NCI-H2227 (cell line): ENCODE measurements around the gene FADS6.

Source experiments
- DNase-seq: peaks from one replicate; lab custom pipeline; 2025; ENCODE audit not compliant: unreplicated experiment; lab: John Stamatoyannopoulos, UW

Gene FADS6

GRCh38 chr17:74855323-74855722 is 38.1 kb downstream of the FADS6 start:
- no peak for DNase-seq

GRCh38 chr17:74854792-74855191 is 38.6 kb downstream of the FADS6 start:
- no peak for DNase-seq

GRCh38 chr17:74853669-74854068 is 39.8 kb downstream of the FADS6 start:
- DNase-seq, result no peak

GRCh38 chr17:74853048-74853397 is 40.4 kb downstream of the FADS6 start:
- DNase-seq, result no peak

- no peak for DNase-seq
Measured at GRCh38 chr17:74852237-74853047, 41.0 kb downstream of the FADS6 start.

GRCh38 chr17:74851612-74852236 is 41.7 kb downstream of the FADS6 start:
- no peak for DNase-seq

- no peak for DNase-seq
Measured at GRCh38 chr17:74850914-74851313, 42.5 kb downstream of the FADS6 start.

- DNase-seq, result no peak
Measured at GRCh38 chr17:74850310-74850709, 43.1 kb downstream of the FADS6 start.

- DNase-seq, result no peak
Measured at GRCh38 chr17:74848656-74849399, 44.6 kb downstream of the FADS6 start.

- no peak for DNase-seq
Measured at GRCh38 chr17:74846621-74847020, 46.8 kb downstream of the FADS6 start.

GRCh38 chr17:74843352-74843627 is 50.1 kb downstream of the FADS6 start:
- no peak for DNase-seq

GRCh38 chr17:74842599-74843351 is 50.7 kb downstream of the FADS6 start:
- DNase-seq, result no peak

GRCh38 chr17:74842146-74842598 is 51.3 kb downstream of the FADS6 start:
- DNase-seq, result no peak

GRCh38 chr17:74840989-74841666 is 52.3 kb downstream of the FADS6 start:
- no peak for DNase-seq

- no peak for DNase-seq
Measured at GRCh38 chr17:74839990-74840852, 53.2 kb downstream of the FADS6 start.

GRCh38 chr17:74838274-74838673 is 55.2 kb downstream of the FADS6 start:
- no peak for DNase-seq

- no peak for DNase-seq
Measured at GRCh38 chr17:74836691-74837467, 56.6 kb downstream of the FADS6 start.

- no peak for DNase-seq
Measured at GRCh38 chr17:74836191-74836590, 57.2 kb downstream of the FADS6 start.
